GM18909 (cell line): ENCODE results near the gene GLIPR1L1.
"Not testable (repeated sequence)": the region's sequence is repeated elsewhere in the genome, so short reads cannot be mapped to it uniquely, and the experiment has no call there.

Source experiments
- ATAC-seq: cut with Tn5 transposase; IDR thresholded peaks from one replicate; pipeline ENCODE4 v1.9.1; 2021; ENCODE audit warnings: mild to moderate bottlenecking; ENCODE audit not compliant: unreplicated experiment, poor library complexity

Gene GLIPR1L1

DNA sequence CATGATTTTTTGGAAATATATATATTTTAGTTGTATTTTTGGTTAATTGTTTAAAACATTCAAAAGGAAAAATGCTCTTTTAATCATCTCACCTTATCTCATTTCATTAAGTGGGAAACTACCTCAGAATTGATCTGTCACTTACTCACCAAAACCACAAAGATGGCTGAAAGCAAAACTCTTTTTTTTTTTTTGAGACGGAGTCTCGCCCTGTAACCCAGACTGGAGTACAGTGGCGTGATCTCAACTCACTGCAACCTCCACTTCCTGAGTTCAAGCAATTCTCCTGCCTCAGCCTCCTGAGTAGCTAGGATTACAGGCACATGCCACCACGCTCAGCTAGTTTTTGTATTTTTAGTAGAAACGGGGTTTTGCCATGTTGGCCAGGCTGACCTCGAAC, 11.7 kb downstream of the GLIPR1L1 start:
- ATAC-seq, result not testable (repeated sequence)

DNA sequence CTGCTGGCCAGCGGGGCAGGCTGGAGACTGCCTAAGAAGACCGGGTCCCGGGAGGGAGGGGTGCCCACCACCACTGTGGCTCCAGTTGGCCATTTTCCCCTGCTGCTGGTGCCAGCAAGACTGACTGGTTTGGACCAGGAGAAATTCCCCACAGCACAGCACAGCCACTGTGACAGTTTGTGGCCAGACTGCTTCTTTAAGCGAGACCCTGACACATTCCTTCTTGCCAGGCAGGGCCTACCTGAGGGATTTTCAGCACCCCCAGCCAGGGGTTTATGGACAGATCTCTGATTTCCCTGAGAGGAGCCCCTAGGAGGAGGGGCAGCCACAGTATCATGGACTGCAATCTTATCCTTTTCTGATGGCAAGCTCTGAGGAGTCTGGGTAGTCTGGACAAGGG, 15.5 kb downstream of the GLIPR1L1 start:
- ATAC-seq, result no peak

DNA sequence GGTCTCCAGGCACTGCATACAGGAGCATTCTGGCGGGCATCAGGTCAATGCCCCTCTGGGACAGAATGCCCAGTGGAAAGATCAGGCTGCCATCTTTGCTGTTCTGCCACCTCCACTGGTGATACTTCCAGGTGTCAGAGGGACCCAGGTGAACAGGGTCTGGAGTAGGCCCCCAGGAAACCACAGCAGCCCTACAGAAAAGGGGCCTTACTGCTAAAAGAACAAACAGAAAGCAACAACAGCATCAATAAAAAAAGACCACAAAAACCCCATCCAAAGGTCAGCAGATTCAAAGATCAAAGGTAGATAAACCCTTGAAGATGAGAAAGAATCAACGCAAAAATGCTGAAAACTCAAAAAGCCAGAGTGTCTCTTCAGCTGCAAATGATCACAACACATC, 15.9 kb downstream of the GLIPR1L1 start:
- ATAC-seq, result no peak

DNA sequence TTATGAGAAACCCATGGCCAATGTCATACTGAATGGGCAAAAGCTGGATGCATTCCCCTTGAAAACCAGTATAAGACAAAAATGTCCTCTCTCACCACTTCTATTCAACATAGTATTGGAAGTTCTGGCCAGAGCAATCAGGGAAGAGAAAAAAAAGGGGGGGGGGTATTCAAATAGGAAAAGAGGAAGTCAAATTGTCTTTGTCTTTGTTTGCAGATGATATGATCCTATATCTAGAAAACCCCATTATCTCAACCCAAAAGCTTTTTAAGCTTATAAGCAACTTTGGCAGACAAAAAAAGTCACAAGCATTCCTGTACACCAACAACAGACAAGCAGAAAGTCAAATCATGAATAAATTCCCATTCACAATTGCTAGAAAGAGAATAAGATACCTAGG, 19.5 kb downstream of the GLIPR1L1 start:
- ATAC-seq, result no peak

DNA sequence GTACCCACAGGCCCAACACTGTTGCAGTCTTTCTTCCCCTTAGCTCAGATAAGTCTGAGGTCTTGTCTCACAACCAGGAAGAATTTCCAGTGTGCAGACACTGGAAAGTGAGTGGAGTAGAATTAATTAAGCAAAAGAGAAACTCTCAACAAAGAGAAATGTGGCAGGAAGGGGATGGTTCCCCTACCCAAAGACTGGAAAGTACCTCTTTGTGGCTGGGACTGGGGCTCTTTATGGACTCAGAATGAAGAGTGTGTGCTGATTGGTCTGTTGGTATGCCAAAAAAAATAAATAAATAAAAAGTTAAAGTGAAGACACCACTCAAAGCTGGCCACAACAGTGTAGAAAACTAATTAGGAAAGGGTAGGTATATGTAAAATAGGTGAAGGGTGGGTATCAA, 26.4 kb downstream of the GLIPR1L1 start:
- no peak for ATAC-seq

DNA sequence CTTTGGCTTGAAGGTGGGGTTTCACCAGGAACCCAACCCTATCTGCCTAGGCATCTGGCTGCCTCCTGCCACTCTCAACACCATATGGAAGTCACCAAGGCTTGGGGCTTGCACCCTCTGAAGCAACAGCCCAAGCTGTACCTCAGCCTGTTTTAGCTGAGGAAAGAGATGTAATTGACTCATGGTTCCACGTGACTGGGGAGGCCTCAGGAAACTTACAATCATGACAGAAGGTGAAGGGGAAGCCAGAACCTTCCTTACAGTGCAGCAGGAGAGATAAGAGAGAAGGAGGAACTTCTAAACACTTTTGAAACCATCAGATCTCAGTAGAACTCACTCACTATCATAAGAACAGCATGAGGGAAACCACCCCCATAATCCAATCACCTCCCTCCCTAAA, 26.9 kb downstream of the GLIPR1L1 start:
- no peak for ATAC-seq

DNA sequence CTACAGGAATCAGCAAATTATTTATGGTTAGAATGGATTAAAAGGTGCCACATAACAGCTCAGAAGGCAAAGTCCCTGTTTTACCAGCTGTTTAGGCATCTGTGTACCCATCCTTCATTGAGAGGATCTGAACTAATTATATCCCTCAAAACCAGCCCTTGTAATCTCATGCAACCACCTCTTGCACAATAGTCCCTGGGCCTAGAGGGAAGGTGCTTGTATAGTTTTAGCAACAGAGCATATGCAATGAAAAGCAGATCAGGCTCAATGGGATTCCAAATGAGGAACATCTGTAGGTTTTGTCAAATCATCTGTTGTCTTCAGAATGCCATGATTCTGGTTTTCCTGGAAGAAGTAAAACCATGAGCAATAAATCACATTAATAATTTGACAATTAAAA, 30.4 kb downstream of the GLIPR1L1 start:
- ATAC-seq, result no peak

DNA sequence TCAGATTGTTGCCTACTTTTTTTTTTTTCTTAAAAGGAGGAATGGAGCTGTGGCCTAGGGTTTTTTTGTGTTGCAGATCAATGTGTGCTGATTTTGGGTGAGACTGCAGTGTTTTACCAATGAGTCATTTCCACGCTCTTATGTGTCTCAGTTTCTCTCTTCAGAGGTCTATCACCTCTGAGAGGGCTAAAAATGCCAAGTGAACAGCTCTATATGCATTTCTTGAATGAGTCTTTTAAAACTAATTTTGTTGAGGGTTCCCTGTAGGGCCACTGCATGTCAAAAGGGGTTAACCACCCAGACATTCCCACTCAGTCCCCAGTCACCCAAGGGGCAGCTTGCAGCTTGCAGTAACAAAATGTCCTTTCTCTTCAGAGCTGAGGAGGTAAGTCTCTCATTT, 32.2 kb downstream of the GLIPR1L1 start:
- peak; percentile 70 for ATAC-seq

DNA sequence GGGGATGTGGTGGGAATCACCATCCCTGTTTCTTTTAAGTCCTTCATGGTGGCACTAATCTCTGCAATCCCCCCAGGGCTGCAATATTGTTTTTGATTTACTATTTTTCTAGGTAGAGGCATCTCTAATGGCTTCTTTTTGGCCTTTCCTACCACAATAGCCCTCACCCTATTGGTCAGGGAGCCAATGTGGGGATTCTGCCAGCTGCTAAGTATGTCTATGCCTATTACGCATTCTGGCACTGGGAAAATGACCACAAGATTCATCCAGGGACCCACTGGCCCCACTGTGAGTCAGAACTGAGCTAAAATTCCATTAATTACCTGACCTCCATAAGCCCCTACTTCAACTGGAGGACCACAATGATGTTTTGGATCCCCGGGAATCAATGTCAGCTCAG, 40.5 kb downstream of the GLIPR1L1 start:
- ATAC-seq, result no peak

DNA sequence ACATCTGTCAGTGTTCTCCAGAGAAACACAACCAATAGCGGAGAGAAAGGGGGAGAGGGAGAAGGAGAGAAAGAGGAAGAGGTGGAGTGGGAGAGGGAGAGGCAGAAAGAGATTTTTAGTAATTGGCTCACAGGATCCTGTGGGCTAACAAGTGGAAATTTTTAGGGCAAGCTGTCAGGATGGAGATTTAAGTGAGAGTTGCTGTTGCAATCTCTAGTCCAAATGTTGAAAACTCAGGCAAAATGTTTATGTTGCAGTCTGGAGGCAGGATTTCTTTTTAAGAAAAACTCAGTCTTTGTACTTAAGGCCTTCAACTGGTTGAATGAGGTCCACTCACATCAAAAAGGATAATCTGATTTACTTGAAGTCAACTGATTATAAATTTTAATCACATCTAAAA, 43.9 kb downstream of the GLIPR1L1 start:
- ATAC-seq, result no peak

DNA sequence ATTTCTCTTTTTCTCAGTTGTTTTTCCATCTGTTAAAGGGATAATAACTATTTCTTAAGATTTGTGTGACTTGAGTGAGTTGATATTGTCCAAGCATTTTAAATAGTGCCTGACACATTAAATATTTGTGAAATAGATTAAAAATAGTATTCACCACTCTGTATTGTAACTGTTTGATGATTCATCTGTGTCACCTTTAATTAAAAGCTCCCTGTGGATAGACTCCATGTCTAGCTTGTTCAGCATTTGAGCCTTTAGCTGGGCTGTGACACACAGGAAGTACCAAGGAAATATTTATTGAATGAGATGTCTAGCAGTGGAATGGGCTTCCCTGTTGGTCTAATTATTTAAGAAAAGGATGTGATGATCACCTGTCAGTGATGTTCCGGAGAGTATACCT, 54.6 kb downstream of the GLIPR1L1 start:
- no peak for ATAC-seq

DNA sequence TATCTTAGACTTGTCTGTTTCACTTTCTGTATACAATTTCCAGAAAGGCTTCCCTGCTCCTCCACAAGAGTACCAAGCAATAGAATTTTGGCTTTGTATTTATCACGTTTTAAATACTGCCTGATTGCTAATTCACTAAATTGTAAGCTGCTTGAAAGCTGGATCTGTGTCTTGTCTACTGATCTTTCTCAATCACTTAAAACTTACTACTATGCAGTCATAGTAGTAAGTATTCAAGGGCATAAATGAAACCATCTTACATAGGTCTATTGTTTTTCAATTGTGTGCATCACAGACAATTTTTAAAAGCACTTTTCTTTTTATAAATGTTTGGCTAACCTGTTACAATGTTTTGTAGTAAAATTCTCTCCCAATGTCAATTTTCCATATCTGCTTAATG, 55.2 kb downstream of the GLIPR1L1 start:
- ATAC-seq, result no peak

DNA sequence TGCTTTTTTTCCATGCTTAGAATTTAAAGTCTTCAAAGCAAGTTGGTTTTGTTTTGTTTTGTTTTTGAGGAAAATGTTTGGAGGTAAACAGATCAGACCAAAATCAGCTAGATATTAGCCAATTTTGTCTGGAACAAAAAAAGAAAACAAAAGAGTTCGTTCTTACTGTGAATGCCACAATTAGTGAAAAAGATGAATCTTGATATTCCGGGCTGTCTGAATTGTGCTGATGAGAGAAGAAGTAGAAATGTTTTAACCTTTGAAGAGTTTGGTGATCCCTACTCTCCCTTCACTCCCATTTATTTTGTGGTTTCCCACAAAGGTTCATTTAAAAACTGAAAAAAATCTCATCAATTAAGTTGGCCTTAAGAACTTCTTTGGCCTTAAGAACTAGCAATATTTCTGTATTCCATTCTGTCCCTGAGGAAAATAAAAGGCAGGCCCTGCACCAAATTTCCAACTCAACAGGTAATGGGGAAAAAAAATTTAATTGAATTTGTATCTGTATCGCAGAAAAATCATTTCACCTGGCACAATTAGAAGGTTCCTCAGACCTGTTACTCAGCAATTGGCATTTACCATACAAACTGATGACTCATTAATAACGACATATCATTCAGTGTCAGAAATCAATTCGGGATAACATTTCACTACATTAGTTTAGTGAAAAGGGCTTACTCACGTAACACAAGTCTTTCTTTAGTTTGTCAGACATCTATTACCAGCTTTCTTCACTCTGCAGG, 55.9 kb downstream of the GLIPR1L1 start:
- peak; percentile 16 for ATAC-seq

DNA sequence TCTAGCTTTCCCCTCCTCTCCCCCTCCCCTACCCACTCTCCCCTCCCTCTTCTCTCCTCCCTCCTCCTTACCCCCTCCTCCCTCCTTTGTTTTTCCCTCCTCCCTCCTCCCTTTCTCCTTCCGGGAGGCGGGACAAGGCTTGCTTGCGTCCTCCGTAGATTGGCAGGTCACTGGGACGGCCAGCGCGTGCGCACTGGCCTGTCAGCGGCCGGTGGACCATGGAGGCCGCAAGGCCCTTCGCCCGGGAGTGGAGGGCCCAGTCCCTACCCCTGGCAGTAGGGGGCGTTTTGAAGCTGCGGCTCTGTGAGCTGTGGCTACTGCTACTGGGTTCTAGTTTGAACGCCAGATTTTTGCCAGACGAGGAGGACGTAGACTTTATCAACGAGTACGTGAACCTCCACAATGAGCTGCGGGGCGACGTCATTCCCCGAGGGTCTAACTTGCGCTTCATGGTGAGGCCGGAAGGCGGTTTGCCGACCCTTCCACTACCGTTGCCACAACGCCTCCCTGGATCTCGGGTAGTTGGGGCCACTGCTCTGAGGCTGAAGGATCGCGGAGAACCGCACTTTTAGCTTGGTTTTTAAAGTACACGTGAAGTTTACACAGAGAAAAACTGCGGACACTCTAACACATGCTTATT, 56.5 kb downstream of the GLIPR1L1 start, which contains the start of gene GLIPR1L2:
TSS of gene GLIPR1L2 (plus strand) at position 191 of the 640 bp plus-strand sequence. CDS start at position 219, 28 bp downstream.
- peak; percentile 98 for ATAC-seq

DNA sequence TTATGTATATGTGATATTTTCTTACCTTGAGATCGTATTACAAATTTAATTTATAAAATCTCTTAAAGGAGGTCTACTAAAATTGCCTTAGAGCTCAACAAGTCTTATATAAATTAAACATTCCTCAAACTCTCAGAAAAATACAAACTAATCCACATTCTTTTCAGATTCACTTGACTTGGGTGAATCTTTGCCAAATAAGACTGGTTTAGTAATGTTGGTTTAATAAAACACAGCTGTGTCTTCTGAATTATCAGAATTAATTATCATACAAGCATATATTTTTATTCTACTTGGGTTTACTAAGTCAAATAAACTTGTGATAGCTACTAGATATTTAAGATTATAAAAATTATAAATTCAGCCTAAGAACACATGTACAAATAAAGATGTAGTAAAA, 69.8 kb downstream of the GLIPR1L1 start:
- no peak for ATAC-seq

DNA sequence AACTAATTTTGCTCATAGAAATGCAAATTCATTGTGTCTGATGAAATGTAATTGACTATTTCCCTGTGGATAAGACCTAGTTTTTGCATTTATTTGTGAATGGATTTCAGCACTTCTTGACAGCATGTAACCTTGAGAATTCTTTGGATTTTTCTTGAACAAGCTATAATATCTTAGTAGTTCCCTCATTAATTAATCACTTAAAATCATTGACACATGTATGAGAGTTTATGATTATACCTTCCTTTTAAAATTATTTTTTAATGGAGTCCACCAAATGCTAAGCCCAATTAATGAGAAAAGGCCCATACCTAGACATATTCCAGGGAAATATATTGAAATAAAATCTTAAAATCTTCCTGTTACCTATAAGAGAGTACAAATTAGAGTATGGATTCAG, 73.2 kb downstream of the GLIPR1L1 start:
- ATAC-seq, result no peak

DNA sequence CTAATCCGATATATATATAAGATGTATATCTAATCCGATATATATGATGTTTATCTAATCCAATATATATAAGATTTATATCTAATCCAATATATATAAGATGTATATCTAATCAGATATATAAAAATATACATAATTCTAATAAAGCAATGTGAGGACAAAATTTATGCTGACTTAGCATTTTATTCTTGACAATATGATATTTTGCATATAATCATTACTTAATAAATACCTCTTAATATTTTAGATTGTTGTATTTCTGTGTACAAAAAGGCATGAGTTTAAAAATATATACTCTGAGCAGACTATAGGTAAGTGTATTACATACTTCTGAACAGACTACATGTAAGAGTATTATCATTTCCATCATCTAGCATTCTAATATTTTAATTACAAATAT, 75.4 kb downstream of the GLIPR1L1 start:
- no peak for ATAC-seq

DNA sequence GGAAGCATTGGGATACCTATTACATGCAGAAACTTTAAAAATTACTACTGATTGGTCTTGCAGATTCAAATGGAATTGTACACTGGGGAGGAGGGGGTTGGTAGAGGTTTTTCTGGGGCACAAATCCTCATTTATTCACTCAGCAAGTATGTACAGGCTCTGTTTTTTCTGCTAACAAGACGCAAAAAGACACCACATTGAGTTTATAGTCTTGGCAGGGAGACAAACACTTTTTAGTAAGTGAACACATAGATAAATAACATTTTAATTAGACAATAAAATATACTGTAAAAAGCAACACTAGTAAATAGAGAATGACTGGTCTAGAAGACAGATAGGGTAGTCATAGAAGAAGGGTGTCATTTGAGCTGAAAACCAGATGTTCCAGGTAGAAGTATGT, 80.2 kb downstream of the GLIPR1L1 start:
- ATAC-seq, result no peak

DNA sequence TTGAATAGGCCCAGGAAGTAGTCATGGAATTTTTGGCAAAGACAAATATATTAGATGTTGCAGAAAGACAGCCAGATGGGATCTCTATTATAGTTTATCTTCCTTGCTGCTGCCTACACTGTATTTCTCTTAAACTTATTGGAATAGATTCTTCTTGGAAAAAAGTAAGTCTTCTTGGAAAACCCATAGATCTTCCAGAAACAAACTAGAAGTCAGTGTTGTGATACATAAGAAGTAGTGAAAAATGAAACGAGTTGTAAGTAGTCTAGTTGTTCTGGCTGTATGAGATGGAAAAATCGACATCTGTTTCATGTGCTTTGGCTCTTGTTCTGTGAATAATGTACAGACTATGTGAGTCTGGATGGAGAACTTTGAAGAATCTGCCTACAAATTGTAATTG, 85.4 kb downstream of the GLIPR1L1 start:
- ATAC-seq, result no peak
